Right lobe of liver (tissue), 6 donors: ENCODE data around the gene ERO1B. TPM values are rescaled to one million over a fixed set of nuclear protein-coding genes. Genes with fewer than 3 reads are reported as not detected.
"Not testable (repeated sequence)": the region's sequence is repeated elsewhere in the genome, so short reads cannot be mapped to it uniquely, and the experiment has no call there.

Experiments
- ATAC-seq, 4 donors: fragments of 200-7000 bp; cut with Tn5 transposase; one replicate each; pipeline ENCODE4 v1.9.1; 2020; ENCODE audit warnings: mild to moderate bottlenecking in 4 of 4, moderate library complexity in 4 of 4
- DNase-seq, 3 donors: peaks; one replicate each; pipeline ENCODE4 v3.0.0-alpha.2; 2020
- H3K27ac ChIP-seq, 3 donors: fragments of 200-600 bp; one replicate each; pipeline ENCODE4 v1.8.0; 2022
- H3K27me3 ChIP-seq, 2 donors: fragments of 200-600 bp; one replicate each; pipeline ENCODE4 v1.8.0; 2022
- H3K36me3 ChIP-seq, 4 donors: fragments of 200-600 bp; sonication (generic) in 1 of 4; one replicate each; pipeline versions ENCODE4 v1.5.1 to v1.8.0; 2017 to 2022; ENCODE audit warnings: control low read depth in 1 of 4
- H3K4me1 ChIP-seq, 4 donors: fragments of 200-600 bp; sonication (generic) in 1 of 4; one replicate each; pipeline versions ENCODE4 v1.5.1 to v1.8.0; 2017 to 2022; ENCODE audit warnings: control low read depth in 1 of 4
- H3K4me3 ChIP-seq, 3 donors: fragments of 200-600 bp; one replicate each; pipeline ENCODE4 v1.8.0; 2022
- H3K9me3 ChIP-seq, 4 donors: fragments of 200-600 bp; sonication (generic) in 1 of 4; one replicate each; pipeline versions ENCODE4 v1.5.1 to v1.8.0; 2017 to 2022; ENCODE audit warnings: control low read depth in 1 of 4
- POLR2A ChIP-seq: fragments of 450-650 bp; IDR thresholded peaks from one replicate; pipeline ENCODE4 v1.6.1; 2017; ENCODE audit warnings: antibody characterized with exemption, mild to moderate bottlenecking
- WGBS: methylation state at CpG from one replicate; pipeline ENCODE4 v1.1.6; 2018; ENCODE audit warnings: low coverage, low lambda C conversion rate; ENCODE audit not compliant: insufficient coverage; ENCODE audit errors: missing lambda C conversion rate; 5-methylcytosine and 5-hydroxymethylcytosine counted together
- intact Hi-C, 2 donors: fragments of 100-400 bp; cut with DNase I; formaldehyde crosslinking; loops; one replicate each; pipeline versions ENCODE4 v1.11.2 to v1.14.1; 2022
- long read RNA-seq: library from polyadenylated mRNA; unstranded; transcript quantifications from one replicate; pipeline ENCODE4 v2.0.0, GENCODE V29; 2019
- total RNA-seq, 6 experiments: library from RNA; depleted of rRNA in 2 of 6; stranded (reverse); fragments of >200 nt in 2 of 6; fragmentation: NEBNext Ultra II Directional in 3 of 6; extraction: Animal tissue kit (Norgen Biotek cat#: 25700) in 3 of 6; gene quantifications; one replicate each; pipeline versions ENCODE4 v1.1.0 to v1.2.4, GENCODE V29; 2016 to 2023
- TF ChIP-seq, protein P1 (sequence below), 4 donors: fragments of 200-600 bp in 3 of 4; fragments of 450-650 bp in 1 of 4; IDR thresholded peaks; one replicate each; pipeline versions ENCODE4 v1.5.1 to v1.8.0; 2016 to 2022; ENCODE audit warnings: antibody characterized with exemption in 4 of 4, mild to moderate bottlenecking in 2 of 4
- donor health status: DM: no; HTN: yes; CAD: no.
- donor health status: DM: no; HTN: no; CAD: no.
- donor health status: DM: no; HTN: no; CAD: no.
- donor health status: DM: no; HTN: yes; CAD: no.
- donor health status: DM: no; HTN: yes; CAD: no.

ERO1B gene, protein sequence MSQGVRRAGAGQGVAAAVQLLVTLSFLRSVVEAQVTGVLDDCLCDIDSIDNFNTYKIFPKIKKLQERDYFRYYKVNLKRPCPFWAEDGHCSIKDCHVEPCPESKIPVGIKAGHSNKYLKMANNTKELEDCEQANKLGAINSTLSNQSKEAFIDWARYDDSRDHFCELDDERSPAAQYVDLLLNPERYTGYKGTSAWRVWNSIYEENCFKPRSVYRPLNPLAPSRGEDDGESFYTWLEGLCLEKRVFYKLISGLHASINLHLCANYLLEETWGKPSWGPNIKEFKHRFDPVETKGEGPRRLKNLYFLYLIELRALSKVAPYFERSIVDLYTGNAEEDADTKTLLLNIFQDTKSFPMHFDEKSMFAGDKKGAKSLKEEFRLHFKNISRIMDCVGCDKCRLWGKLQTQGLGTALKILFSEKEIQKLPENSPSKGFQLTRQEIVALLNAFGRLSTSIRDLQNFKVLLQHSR
- 10 to 100 TPM in 5 of 6 experiments, 1 to 10 TPM in 1; 8.0 to 22.5 (median 17.1) TPM for total RNA-seq
- long read RNA-seq, partial matches to known transcripts = 1 of 2 reads
- long read RNA-seq, other reads (novel, unspliced or antisense) = 1 of 2 reads

DNA sequence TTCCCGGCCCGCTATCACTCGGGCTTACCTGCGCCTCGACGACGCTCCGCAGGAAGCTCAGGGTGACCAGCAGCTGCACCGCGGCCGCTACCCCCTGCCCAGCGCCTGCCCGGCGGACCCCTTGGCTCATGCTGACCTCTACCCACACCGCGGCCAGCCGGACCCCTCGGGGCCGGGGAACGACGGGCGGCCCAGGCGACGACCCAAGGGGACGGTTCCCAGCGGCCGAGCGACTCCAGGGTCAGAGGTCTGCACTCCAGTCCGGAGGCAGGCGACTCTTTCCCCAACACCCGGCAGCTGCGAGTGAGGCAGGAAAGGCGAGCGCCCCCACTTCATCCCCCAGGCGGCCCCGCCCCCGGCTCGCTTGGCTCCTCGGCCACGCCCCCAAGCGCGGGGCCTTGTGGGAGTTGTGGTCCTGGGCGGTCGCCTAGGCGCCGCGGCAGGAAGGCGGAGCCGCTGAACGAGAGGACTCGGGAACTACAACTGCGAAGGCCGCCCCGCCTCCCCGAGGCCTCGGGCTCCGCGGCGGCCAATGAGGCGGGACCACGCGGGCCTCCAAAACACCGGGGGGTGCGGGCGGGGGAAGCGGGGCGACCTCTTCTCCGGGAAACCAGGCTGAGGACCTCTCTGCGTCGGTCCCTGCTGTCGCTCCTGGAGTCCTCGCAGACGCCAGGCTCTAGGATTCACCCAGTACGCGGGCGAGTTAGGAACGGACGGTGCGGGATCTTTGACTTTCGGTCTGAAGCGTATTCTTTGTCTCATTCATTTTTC is at the start of gene ERO1B:
ERO1B (minus strand) TSS at position 305 of the 771 bp plus-strand sequence; CDS start at position 130, 175 bp downstream.
- Histone ChIP-seq H3K4me1 (peaks cover 0 to 13% (median 5%) of the 10 kb centered on the region in 4 donors), H3K9me3 (no peaks in the 10 kb centered on the region), H3K36me3 (no peaks in the 10 kb centered on the region), H3K27ac (peak within 1 kb of the TSS; percentile 72 to 81 (median 79)), H3K27me3 (no peaks in the 10 kb centered on the region), H3K4me3 (peak within 1 kb of the TSS; percentile 86 to 96 (median 92))
- DNase-seq (peak; percentile 99), ATAC-seq (peak; percentile 98 to 99 (median 98))
- TF ChIP-seq, protein P1, sequence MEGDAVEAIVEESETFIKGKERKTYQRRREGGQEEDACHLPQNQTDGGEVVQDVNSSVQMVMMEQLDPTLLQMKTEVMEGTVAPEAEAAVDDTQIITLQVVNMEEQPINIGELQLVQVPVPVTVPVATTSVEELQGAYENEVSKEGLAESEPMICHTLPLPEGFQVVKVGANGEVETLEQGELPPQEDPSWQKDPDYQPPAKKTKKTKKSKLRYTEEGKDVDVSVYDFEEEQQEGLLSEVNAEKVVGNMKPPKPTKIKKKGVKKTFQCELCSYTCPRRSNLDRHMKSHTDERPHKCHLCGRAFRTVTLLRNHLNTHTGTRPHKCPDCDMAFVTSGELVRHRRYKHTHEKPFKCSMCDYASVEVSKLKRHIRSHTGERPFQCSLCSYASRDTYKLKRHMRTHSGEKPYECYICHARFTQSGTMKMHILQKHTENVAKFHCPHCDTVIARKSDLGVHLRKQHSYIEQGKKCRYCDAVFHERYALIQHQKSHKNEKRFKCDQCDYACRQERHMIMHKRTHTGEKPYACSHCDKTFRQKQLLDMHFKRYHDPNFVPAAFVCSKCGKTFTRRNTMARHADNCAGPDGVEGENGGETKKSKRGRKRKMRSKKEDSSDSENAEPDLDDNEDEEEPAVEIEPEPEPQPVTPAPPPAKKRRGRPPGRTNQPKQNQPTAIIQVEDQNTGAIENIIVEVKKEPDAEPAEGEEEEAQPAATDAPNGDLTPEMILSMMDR (IDR thresholded peaks at IDR 0.05) = no peak
- peak; percentile 93 for TF ChIP-seq POLR2A
- intact Hi-C loops = no loop called here
- under 1% methylated on average over 19 of the region's 81 CpGs for WGBS

DNA sequence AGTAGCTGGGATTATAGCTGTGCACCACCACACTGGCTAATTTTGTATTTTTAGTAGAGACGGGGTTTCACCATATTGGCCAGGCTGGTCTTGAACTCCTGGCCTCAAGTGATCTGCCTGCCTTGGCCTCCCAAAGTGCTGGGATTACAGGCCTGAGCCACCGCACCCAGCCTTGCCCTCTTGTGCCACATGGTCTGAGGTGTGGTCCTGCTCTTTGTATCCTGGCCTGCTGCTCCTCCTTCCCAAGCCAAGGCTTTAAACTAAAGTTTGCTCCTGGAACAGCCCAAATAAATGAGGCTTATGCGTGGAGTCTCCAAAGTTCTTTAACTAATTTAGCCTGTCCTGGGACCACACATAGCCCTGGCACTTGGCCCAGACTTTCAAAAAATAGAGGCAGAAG is 49.7 kb upstream of the ERO1B start:
- ATAC-seq = peak in 2 of 4 donors; percentile 12 to 42
- not testable (repeated sequence) for H3K36me3 ChIP-seq

DNA sequence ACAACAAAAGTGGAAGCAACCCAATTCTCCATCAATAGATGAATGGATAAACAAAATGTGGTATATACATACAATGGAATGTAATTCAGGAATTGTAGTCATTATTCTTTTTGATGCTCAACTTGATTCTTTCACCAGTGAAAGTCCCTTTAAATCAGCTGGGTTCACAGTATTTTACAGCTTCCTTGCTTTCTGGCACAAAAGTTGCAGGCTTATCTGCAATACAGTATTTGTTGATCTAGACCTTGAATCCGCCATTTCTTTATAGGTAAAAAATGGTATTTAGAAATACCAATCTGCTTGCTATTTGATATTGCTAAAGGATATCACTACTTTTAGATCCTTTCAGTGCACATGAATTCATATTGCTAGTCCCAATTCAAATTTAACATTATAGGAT is 44.7 kb upstream of the ERO1B start:
- H3K27me3 ChIP-seq = no peaks in the 10 kb centered on the region
- no peak for ATAC-seq
- intact Hi-C loops = no loop called here
- peaks cover 0 to 7% (median 0%) of the 10 kb centered on the region in 4 donors for H3K9me3 ChIP-seq
- no peaks in the 10 kb centered on the region for H3K36me3 ChIP-seq
- no peak for DNase-seq
- peaks cover 0 to 4% (median 2%) of the 10 kb centered on the region in 4 donors for H3K4me1 ChIP-seq
- TF ChIP-seq, protein P1 (IDR thresholded peaks at IDR 0.05) = no peak
- TF ChIP-seq POLR2A = no peak
- 0% methylated on average over 1 of the region's 1 CpG for WGBS
- no peak overlapping the region for H3K4me3 ChIP-seq
- H3K27ac ChIP-seq = no peak overlapping the region

More for the DNA sequence above, 49.7 kb upstream of the ERO1B start:
- H3K4me3 ChIP-seq, H3K9me3 ChIP-seq, intact Hi-C loops, H3K27me3 ChIP-seq: not testable (repeated sequence)
- WGBS = 82% methylated on average over 2 of the region's 3 CpGs
- peak overlapping the region in 1 of 3 donors; percentile 71 for H3K27ac ChIP-seq
- H3K4me1 ChIP-seq = peaks cover 0 to 22% (median 12%) of the 10 kb centered on the region in 4 donors
- DNase-seq = peak in 1 of 3 donors; percentile 49

DNA sequence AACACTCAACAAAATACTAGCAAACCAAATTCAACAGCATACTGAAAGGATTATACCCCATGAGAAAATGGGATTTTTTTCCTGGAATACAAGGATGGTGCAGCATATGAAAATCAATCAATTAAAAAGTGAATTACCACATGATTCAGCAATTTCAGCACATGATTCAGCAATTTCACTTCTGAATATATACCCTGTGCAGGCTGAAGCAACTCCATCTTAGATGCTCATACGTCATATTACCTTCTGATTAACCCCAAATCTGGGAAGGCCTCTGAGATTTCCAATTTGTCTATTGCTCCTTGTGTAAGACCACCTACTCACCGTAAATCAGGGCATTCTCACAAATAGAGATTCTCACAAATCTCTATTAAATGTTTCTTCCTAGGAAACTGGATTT is 43.8 kb upstream of the ERO1B start:
- 78% methylated on average over 2 of the region's 2 CpGs for WGBS
- no peak for ATAC-seq
- Histone ChIP-seq H3K27ac (no peak overlapping the region), H3K4me1 (no peaks in the 10 kb centered on the region), H3K27me3 (no peaks in the 10 kb centered on the region), H3K36me3 (no peaks in the 10 kb centered on the region), H3K9me3 (peaks cover 0 to 7% (median 0%) of the 10 kb centered on the region in 4 donors), H3K4me3 (no peak overlapping the region)
- intact Hi-C loops = no loop called here
- no peak for DNase-seq
- TF ChIP-seq, protein P1 (IDR thresholded peaks at IDR 0.05) = no peak
- no peak for TF ChIP-seq POLR2A
